HG03139 (cell line): ENCODE results near the gene DPT.

Source experiments
- ATAC-seq: cut with Tn5 transposase; IDR thresholded peaks from one replicate; pipeline ENCODE4 v1.9.1; 2021; ENCODE audit not compliant: unreplicated experiment

The DPT gene

DNA sequence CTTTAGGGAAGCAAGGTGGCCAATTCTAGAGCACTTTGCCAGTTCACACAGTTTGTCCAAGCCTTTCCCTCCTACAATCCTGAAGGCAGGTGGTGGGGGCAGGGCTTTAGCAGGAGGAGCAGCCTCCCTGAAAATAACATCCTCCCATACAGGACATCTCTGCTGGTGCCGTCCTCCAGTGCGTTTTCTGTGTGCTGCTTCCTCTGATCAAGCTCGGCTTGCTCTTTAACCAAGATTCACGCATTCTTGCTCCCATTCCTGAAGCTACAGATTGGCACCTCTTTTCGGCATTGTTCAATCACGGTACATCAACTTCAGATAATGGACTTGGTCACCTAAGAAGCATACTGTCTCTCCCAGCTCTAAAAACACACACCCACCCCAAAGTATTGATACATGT lies 7.5 kb upstream of the DPT start:
- ATAC-seq: no peak

- ATAC-seq: no peak
These were observed 7.0 kb upstream of the DPT start for GRCh38 chr1:168735974-168736373.

DNA sequence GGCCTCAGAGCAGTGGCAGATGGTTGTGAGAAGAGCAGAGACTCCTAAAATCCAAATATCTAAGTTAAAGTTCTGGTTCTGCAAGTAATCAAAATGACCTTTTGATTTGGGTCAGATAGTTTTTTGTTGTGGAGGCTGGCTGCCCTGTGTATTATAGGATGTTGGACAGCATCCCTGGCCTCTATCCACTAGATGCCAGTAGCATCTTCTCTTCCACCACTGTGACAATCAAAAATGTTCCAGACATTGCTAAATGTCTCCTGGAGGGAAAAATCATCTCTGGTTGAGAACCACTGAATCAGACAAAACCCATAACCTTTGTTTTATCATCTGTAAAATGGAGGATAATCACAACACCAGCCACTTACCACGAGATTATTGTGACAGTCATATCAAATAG lies 5.9 kb upstream of the DPT start:
- no peak for ATAC-seq

GRCh38 chr1:168734271-168734670 lies 5.3 kb upstream of the DPT start:
- ATAC-seq: no peak

GRCh38 chr1:168733241-168733640 lies 4.2 kb upstream of the DPT start:
- ATAC-seq: no peak

GRCh38 chr1:168732736-168733135 lies 3.7 kb upstream of the DPT start:
- ATAC-seq: no peak

GRCh38 chr1:168731244-168731953 lies 2.4 kb upstream of the DPT start:
- no peak for ATAC-seq

DNA sequence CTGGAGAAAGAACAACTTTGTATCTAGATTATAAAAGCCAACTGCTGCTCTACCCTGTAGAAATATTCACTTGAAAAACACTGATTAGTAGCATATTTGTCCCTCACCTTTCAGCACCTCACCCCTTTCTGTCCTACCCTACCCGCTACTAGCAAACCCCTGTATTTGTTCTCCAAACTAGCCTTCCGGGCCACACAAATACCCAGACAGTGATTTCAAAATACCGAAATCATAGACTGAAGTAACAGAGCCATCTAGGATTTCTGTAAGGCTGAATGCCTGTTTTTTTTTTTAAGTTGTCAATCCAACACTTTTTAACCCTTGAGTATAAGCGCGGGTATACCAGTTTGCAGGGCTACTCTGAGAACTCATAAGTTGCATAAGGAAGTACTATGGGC lies 398 bp upstream of the DPT start:
- ATAC-seq: no peak

DNA sequence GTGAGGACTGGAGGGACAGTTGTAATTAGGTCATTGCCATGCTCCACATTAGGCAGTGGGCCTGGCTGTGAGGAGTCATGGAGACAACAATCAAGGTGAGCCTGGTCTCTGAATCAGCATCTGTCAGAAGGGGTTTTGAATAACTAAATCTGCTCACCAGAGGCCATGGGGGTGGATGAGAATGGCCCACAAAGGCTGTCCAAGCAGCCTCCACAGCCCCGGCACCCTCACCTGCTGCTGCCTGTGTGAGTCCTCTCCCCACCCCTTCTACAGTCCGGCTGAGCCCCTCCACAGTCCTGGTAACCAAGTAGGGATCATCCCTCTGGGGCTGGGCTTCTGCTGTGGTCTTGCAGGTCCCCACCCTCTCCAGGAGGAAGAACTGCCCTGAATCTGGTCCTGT lies 2.3 kb downstream of the DPT start:
- ATAC-seq: no peak

DNA sequence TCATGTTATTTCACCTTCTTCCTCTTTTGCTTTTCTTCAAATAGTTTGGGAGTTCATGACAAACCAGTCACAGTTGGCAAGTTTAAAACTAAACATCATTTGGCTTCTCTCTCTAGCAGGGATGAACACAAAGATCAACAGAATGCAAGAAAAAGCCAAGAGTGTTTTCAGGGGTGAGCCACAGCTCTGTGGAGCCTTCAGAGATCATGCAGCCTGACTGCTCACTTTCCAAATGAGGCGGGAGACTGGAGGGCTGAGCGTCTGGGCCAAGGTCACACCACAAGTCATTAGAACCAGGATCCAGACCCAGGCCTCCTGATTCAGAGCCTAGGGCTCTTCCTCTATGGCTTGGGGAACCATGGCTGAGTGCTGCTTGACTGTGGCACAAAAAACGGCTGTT lies 2.7 kb downstream of the DPT start:
- ATAC-seq: no peak

GRCh38 chr1:168725831-168726230 lies 3.2 kb downstream of the DPT start:
- no peak for ATAC-seq

GRCh38 chr1:168725060-168725459 lies 3.9 kb downstream of the DPT start:
- ATAC-seq: no peak

DNA sequence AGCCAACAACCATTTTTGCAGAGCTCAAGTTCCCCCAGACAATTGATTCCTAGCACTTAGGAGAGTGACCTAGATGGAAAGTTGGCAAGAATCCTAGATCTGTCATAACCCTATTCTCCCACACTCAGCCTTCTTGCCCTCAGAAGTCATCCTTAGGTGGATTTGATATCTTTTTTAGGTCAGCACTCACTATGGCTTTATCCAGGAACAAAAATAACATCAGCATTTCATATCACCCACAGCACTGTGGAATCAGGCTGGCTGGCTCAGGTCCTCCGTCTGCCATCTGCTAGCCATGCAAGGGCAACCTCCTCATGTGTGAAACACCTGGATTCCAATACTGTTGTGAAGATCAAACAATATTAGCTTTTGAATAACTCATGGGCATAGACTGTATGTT lies 6.0 kb downstream of the DPT start:
- no peak for ATAC-seq

GRCh38 chr1:168720839-168721238 lies 8.2 kb downstream of the DPT start:
- ATAC-seq: no peak

DNA sequence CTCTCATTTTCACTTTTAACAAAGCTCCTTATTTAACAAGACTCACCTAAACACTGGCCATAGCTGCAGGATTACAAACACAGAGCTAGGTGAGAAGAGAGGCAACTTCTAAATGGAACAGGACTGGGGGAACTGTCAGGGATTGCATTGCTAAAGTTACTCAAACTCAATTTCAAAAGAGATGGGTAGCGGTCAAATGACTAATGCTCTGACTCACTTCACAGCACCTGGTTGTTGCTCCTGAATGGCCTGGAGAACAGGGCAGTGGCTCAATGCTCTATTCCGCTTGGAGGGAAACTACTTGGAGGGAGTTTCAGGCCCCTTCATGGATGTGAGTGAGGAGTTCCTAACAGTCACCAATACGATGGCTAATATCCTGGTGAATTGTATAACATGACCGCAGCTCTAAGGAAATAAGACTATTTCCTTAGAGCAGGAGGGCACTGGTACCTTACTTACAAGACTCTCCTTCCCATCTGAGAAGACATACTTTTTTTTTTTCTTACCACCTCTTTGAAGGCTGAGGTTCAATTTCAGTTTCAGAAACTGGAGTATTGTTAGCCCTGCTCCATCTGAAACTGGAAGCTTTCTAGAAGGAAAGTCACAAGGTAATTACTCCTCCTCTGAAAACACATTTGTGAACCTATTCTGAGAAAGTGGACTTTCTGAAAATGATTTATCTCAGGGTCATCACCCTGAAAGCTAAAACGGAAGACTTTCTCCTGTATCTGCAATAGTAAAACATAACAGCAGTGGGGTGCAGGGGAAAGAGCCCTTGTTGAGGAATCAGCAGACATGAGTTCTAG lies 9.5 kb downstream of the DPT start:
- no peak for ATAC-seq

GRCh38 chr1:168717906-168718891 lies 10.8 kb downstream of the DPT start:
- no peak for ATAC-seq

DNA sequence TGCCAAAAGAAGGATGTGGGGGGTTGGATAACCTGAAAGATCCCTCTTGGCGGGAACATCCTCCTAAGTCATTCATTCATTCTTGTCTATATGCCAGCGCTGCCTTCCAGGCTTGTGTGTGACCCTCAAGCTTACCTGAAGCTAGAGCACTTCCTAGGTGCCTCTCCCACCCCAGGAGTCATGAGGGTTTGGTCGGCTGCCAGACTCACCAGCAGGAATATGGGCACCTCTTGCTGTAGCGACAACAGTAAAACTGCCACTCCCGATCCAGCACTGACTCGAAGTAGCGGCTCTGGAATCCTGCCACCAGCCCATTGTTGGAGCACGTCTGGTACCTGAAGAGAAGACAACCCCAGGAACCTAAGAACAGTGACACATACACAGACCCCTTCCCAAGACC lies 15.0 kb downstream of the DPT start:
- no peak for ATAC-seq

- ATAC-seq: no peak
These were observed 19.3 kb downstream of the DPT start for GRCh38 chr1:168709405-168710363.

GRCh38 chr1:168708698-168709404 lies 20.2 kb downstream of the DPT start:
- ATAC-seq: no peak
